NCI-H2171 (cell line): ENCODE results near the gene QKI.
"Not testable (repeated sequence)": the region's sequence is repeated elsewhere in the genome, so short reads cannot be mapped to it uniquely, and the experiment has no call there.

Experiments
- DNase-seq: peaks from one replicate; lab custom pipeline; 2025; lab: John Stamatoyannopoulos, UW

Gene QKI

GRCh38 chr6:163415620-163416556 is 1.4 kb downstream of the QKI start:
- no peak for DNase-seq

GRCh38 chr6:163416557-163417253 is 2.2 kb downstream of the QKI start:
- peak; percentile 33 for DNase-seq

- DNase-seq = no peak
Measured at GRCh38 chr6:163417595-163417994, 3.1 kb downstream of the QKI start.

GRCh38 chr6:163418311-163419029 is 4.0 kb downstream of the QKI start:
- DNase-seq = no peak

- no peak for DNase-seq
Measured at GRCh38 chr6:163419413-163420288, 5.1 kb downstream of the QKI start.

GRCh38 chr6:163420289-163420614 is 5.7 kb downstream of the QKI start:
- no peak for DNase-seq

GRCh38 chr6:163422550-163422949 is 8.0 kb downstream of the QKI start:
- no peak for DNase-seq

- no peak for DNase-seq
Measured at GRCh38 chr6:163423696-163424095, 9.2 kb downstream of the QKI start.

- no peak for DNase-seq
Measured at GRCh38 chr6:163427498-163428254, 13.2 kb downstream of the QKI start.

GRCh38 chr6:163428373-163428772 is 13.9 kb downstream of the QKI start:
- DNase-seq = no peak

GRCh38 chr6:163429858-163430448 is 15.4 kb downstream of the QKI start:
- no peak for DNase-seq

GRCh38 chr6:163432300-163432699 is 17.8 kb downstream of the QKI start:
- DNase-seq = no peak

- DNase-seq = not testable (repeated sequence)
Measured at GRCh38 chr6:163433486-163433885, 19.0 kb downstream of the QKI start.

- no peak for DNase-seq
Measured at GRCh38 chr6:163435023-163435422, 20.5 kb downstream of the QKI start.

- no peak for DNase-seq
Measured at GRCh38 chr6:163436843-163437242, 22.3 kb downstream of the QKI start.

GRCh38 chr6:163437466-163437865 is 22.9 kb downstream of the QKI start:
- DNase-seq = no peak

- no peak for DNase-seq
Measured at GRCh38 chr6:163438298-163438939, 23.9 kb downstream of the QKI start.

- DNase-seq = peak; percentile 22
Measured at GRCh38 chr6:163438940-163439335, 24.4 kb downstream of the QKI start.

GRCh38 chr6:163439390-163439789 is 24.9 kb downstream of the QKI start:
- not testable (repeated sequence) for DNase-seq

- DNase-seq = no peak
Measured at GRCh38 chr6:163439997-163440396, 25.5 kb downstream of the QKI start.
